ENCODE results near the gene ZC2HC1B. TPM values are rescaled to one million over a fixed set of nuclear protein-coding genes. Genes with fewer than 3 reads are reported as not detected.
"Not testable (repeated sequence)": the region's sequence is repeated elsewhere in the genome, so short reads cannot be mapped to it uniquely, and the experiment has no call there.

Gene ZC2HC1B
- total RNA-seq, 2 experiments from 2014 or later: not detected

DNA sequence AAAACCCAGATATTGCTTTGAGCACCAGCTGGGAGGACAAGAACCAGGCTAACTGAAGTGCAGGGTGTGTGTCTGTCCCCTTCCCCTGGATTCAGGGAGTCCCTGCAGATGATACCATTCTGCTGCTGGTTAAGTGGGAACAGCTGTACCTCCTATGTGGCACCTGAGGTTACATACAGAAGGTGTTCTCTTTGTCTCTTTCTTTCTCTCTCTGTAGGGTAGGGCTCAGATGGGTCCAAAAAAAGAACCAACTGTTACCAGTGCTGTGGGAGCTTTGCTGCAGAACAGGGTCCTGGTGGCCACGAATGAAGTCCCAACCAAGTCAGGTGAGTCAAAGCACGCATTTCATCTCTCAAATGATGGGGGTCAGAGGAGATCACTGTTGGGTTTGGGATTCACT is 38.6 kb downstream of the ZC2HC1B start:
- H3K9me3 ChIP-seq (ENCODE audit: control insufficient read depth in 1 of 2, insufficient read depth in 1 of 2, low read length in 2 of 2): no peaks in the 10 kb centered on the region
- H3K36me3 Mint-ChIP-seq (ENCODE audit: low read depth): no peaks in the 10 kb centered on the region
- H3K9me3 Mint-ChIP-seq: no peaks in the 10 kb centered on the region
- TF ChIP-seq, protein P1, sequence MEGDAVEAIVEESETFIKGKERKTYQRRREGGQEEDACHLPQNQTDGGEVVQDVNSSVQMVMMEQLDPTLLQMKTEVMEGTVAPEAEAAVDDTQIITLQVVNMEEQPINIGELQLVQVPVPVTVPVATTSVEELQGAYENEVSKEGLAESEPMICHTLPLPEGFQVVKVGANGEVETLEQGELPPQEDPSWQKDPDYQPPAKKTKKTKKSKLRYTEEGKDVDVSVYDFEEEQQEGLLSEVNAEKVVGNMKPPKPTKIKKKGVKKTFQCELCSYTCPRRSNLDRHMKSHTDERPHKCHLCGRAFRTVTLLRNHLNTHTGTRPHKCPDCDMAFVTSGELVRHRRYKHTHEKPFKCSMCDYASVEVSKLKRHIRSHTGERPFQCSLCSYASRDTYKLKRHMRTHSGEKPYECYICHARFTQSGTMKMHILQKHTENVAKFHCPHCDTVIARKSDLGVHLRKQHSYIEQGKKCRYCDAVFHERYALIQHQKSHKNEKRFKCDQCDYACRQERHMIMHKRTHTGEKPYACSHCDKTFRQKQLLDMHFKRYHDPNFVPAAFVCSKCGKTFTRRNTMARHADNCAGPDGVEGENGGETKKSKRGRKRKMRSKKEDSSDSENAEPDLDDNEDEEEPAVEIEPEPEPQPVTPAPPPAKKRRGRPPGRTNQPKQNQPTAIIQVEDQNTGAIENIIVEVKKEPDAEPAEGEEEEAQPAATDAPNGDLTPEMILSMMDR (IDR thresholded peaks at IDR 0.05): no peak
- H3K27ac Mint-ChIP-seq: no peak overlapping the region
- no peaks in the 10 kb centered on the region for H3K36me3 ChIP-seq (ENCODE audit: insufficient read depth, low read length)
- ChIA-PET CTCF (no interaction called here), POLR2A (no interaction called here)
- no peaks in the 10 kb centered on the region for H3K27me3 Mint-ChIP-seq
- no peaks in the 10 kb centered on the region for H3K27me3 ChIP-seq (ENCODE audit: control insufficient read depth in 1 of 2, insufficient read depth in 2 of 2, low read length in 2 of 2)
- H3K4me1 ChIP-seq (ENCODE audit: insufficient read depth, low read length): no peaks in the 10 kb centered on the region
- intact Hi-C loops (cut with DNase I, micrococcal nuclease): no loop called here
- H3K4me1 Mint-ChIP-seq (ENCODE audit: low read depth): no peaks in the 10 kb centered on the region
- DNase-seq: no peak
- no peak for ATAC-seq (ENCODE audit: poor library complexity)
- no peak overlapping the region for H3K4me3 Mint-ChIP-seq
- no peak overlapping the region for H3K27ac ChIP-seq (ENCODE audit: low read depth in 1 of 2, low read length in 2 of 2)
- H3K4me3 ChIP-seq (ENCODE audit: low read length): no peak overlapping the region

DNA sequence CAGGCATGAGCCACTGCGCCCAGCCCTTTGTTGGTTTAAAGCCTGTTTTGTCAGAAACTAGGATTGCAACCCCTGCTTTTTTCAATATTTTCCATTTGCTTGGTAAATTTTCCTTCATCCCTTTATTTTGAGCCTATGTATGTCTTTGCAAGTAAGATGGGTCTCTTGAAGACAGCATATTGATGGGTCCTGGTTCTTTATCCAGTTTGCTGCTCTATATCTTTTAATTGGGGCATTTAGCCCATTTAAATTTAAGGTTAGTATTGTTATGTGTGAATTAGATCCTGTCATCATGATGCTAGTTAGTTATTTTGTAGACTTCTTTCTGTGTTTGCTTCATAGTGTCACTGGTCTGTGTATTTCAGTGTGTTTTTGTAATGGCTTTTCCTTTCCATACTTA is 46.8 kb downstream of the ZC2HC1B start:
- Histone ChIP-seq H3K36me3 (ENCODE audit: insufficient read depth, low read length) (no peaks in the 10 kb centered on the region), H3K4me3 (ENCODE audit: low read length) (no peak overlapping the region), H3K27me3 (ENCODE audit: control insufficient read depth in 1 of 2, insufficient read depth in 2 of 2, low read length in 2 of 2) (no peaks in the 10 kb centered on the region), H3K9me3 (ENCODE audit: control insufficient read depth in 1 of 2, insufficient read depth in 1 of 2, low read length in 2 of 2) (peaks cover 15 to 22% of the 10 kb centered on the region in 2 experiments), H3K4me1 (ENCODE audit: insufficient read depth, low read length) (no peaks in the 10 kb centered on the region), H3K27ac (ENCODE audit: low read depth in 1 of 2, low read length in 2 of 2) (no peak overlapping the region)
- H3K4me3 Mint-ChIP-seq: no peak overlapping the region
- TF ChIP-seq, protein P1 (IDR thresholded peaks at IDR 0.05): no peak
- ChIA-PET POLR2A (no interaction called here), CTCF (no interaction called here)
- no peak for DNase-seq
- ATAC-seq (ENCODE audit: poor library complexity): no peak
- H3K4me1 Mint-ChIP-seq (ENCODE audit: low read depth): no peaks in the 10 kb centered on the region
- intact Hi-C loops (cut with DNase I, micrococcal nuclease): no loop called here
- H3K36me3 Mint-ChIP-seq (ENCODE audit: low read depth): peaks cover 33% of the 10 kb centered on the region
- H3K27me3 Mint-ChIP-seq: no peaks in the 10 kb centered on the region
- no peak overlapping the region for H3K27ac Mint-ChIP-seq
- peaks cover 10% of the 10 kb centered on the region for H3K9me3 Mint-ChIP-seq

DNA sequence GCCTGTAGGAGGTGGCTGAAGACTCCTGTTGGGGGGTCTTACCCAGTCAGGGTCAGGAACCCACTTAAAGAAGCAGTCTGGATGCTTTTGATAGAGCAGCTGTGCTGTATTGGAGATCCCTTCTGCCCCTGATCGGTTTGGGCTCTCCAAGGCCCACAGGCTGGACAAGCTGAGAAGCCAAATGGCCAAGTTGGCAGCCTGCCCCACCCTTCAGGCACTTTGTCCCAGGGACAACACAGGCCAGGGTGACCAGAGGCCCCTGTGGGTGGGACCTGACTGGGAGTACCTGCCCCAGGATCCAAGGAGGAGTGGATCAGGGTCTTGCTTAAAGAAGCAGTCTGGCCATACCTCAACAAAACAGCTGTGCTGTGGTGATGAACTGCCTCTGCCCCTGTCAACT is 48.4 kb downstream of the ZC2HC1B start:
- no peak overlapping the region for H3K27ac Mint-ChIP-seq
- no peaks in the 10 kb centered on the region for H3K4me1 Mint-ChIP-seq (ENCODE audit: low read depth)
- H3K9me3 Mint-ChIP-seq: peaks cover 13% of the 10 kb centered on the region
- no peaks in the 10 kb centered on the region for H3K36me3 ChIP-seq (ENCODE audit: insufficient read depth, low read length)
- no peaks in the 10 kb centered on the region for H3K4me1 ChIP-seq (ENCODE audit: insufficient read depth, low read length)
- CTCF ChIA-PET: no interaction called here
- peaks cover 20 to 22% of the 10 kb centered on the region in 2 experiments for H3K9me3 ChIP-seq (ENCODE audit: control insufficient read depth in 1 of 2, insufficient read depth in 1 of 2, low read length in 2 of 2)
- peaks cover 37% of the 10 kb centered on the region for H3K36me3 Mint-ChIP-seq (ENCODE audit: low read depth)
- no peaks in the 10 kb centered on the region for H3K27me3 Mint-ChIP-seq
- POLR2A ChIA-PET: no interaction called here
- H3K27me3 ChIP-seq (ENCODE audit: control insufficient read depth in 1 of 2, insufficient read depth in 2 of 2, low read length in 2 of 2): no peaks in the 10 kb centered on the region
- ATAC-seq (ENCODE audit: poor library complexity): no peak
- TF ChIP-seq, protein P1 (IDR thresholded peaks at IDR 0.05): no peak
- no peak for DNase-seq
- H3K27ac ChIP-seq (ENCODE audit: low read depth in 1 of 2, low read length in 2 of 2): no peak overlapping the region
- intact Hi-C loops (cut with DNase I, micrococcal nuclease): no loop called here
- no peak overlapping the region for H3K4me3 Mint-ChIP-seq
- no peak overlapping the region for H3K4me3 ChIP-seq (ENCODE audit: low read length)

DNA sequence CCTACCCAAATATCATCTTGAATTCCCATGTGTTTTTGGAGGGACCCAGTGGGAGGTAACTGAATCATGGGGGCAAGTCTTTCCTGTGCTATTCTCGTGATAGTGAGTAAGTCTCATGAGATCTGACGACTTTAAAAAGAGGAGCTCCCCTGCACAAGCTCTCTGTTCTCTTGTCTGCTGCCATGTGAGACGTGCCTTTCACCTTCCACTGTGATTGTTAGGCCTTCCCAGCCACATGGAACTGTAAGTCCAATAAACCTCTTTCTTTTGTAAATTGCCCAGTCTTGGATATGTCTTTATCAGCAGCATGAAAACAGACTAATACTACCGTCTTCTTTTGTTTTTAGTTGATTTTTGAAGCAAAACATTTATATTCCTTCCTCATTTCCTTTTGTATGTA is 52.8 kb downstream of the ZC2HC1B start:
- CTCF ChIA-PET; H3K4me1 ChIP-seq (ENCODE audit: insufficient read depth, low read length); H3K4me3 Mint-ChIP-seq; H3K27ac ChIP-seq (ENCODE audit: low read depth in 1 of 2, low read length in 2 of 2); H3K27me3 ChIP-seq (ENCODE audit: control insufficient read depth in 1 of 2, insufficient read depth in 2 of 2, low read length in 2 of 2); H3K9me3 Mint-ChIP-seq; H3K4me1 Mint-ChIP-seq (ENCODE audit: low read depth); H3K4me3 ChIP-seq (ENCODE audit: low read length); DNase-seq; intact Hi-C loops (cut with DNase I, micrococcal nuclease); H3K36me3 ChIP-seq (ENCODE audit: insufficient read depth, low read length); H3K27ac Mint-ChIP-seq; POLR2A ChIA-PET; H3K27me3 Mint-ChIP-seq; ATAC-seq (ENCODE audit: poor library complexity): not testable (repeated sequence)
- peaks cover 14 to 16% of the 10 kb centered on the region in 2 experiments for H3K9me3 ChIP-seq (ENCODE audit: control insufficient read depth in 1 of 2, insufficient read depth in 1 of 2, low read length in 2 of 2)
- peaks cover 37% of the 10 kb centered on the region for H3K36me3 Mint-ChIP-seq (ENCODE audit: low read depth)
